ENCODE results near the gene KRT74.
"Not testable (repeated sequence)": the region's sequence is repeated elsewhere in the genome, so short reads cannot be mapped to it uniquely, and the experiment has no call there.

The KRT74 gene

GRCh38 chr12:52601671-52602070 is 28.0 kb upstream of the KRT74 start:
- Histone ChIP-seq H3K36me3 (ENCODE audit: control insufficient read depth, insufficient read depth, low read length, severe bottlenecking) (no peaks in the 10 kb centered on the region), H3K27me3 (replicated peaks; ENCODE audit: control insufficient read depth, insufficient read depth, low read length) (peaks cover 57% of the 10 kb centered on the region), H3K4me1 (ENCODE audit: control insufficient read depth, insufficient read depth, low read length) (no peaks in the 10 kb centered on the region), H3K9me3 (ENCODE audit: control insufficient read depth, low read length) (peaks cover 4% of the 10 kb centered on the region), H3K9ac (ENCODE audit: low read length) (no peak overlapping the region), H3K4me3 (ENCODE audit: low read length) (no peak overlapping the region)
- DNase-seq (ENCODE audit: low read depth) = no peak

GRCh38 chr12:52600941-52601481 is 27.4 kb upstream of the KRT74 start, which contains the start of gene KRT72:
KRT72 (minus strand) TSS chr12:52601463; CDS start chr12:52601452, 11 bp downstream.
- peaks cover 4% of the 10 kb centered on the region for H3K9me3 ChIP-seq (ENCODE audit: control insufficient read depth, low read length)
- H3K4me3 ChIP-seq (ENCODE audit: low read length) = no peak within 1 kb of the TSS
- H3K4me1 ChIP-seq (ENCODE audit: control insufficient read depth, insufficient read depth, low read length) = no peaks in the 10 kb centered on the region
- no peaks in the 10 kb centered on the region for H3K36me3 ChIP-seq (ENCODE audit: control insufficient read depth, insufficient read depth, low read length, severe bottlenecking)
- no peak within 1 kb of the TSS for H3K9ac ChIP-seq (ENCODE audit: low read length)
- peaks cover 51% of the 10 kb centered on the region for H3K27me3 ChIP-seq (replicated peaks; ENCODE audit: control insufficient read depth, insufficient read depth, low read length)
- DNase-seq (ENCODE audit: low read depth) = no peak

GRCh38 chr12:52600475-52600874 is 26.8 kb upstream of the KRT74 start:
- H3K27me3 ChIP-seq (replicated peaks; ENCODE audit: control insufficient read depth, insufficient read depth, low read length) = peaks cover 46% of the 10 kb centered on the region
- H3K36me3 ChIP-seq (ENCODE audit: control insufficient read depth, insufficient read depth, low read length, severe bottlenecking) = no peaks in the 10 kb centered on the region
- H3K9ac ChIP-seq (ENCODE audit: low read length) = no peak overlapping the region
- H3K9me3 ChIP-seq (ENCODE audit: control insufficient read depth, low read length) = peaks cover 4% of the 10 kb centered on the region
- no peak overlapping the region for H3K4me3 ChIP-seq (ENCODE audit: low read length)
- H3K4me1 ChIP-seq (ENCODE audit: control insufficient read depth, insufficient read depth, low read length) = no peaks in the 10 kb centered on the region
- no peak for DNase-seq (ENCODE audit: low read depth)

GRCh38 chr12:52600071-52600470 is 26.4 kb upstream of the KRT74 start:
- H3K4me1 ChIP-seq (ENCODE audit: control insufficient read depth, insufficient read depth, low read length) = no peaks in the 10 kb centered on the region
- no peak overlapping the region for H3K9ac ChIP-seq (ENCODE audit: low read length)
- DNase-seq (ENCODE audit: low read depth) = no peak
- peaks cover 4% of the 10 kb centered on the region for H3K9me3 ChIP-seq (ENCODE audit: control insufficient read depth, low read length)
- H3K4me3 ChIP-seq (ENCODE audit: low read length) = no peak overlapping the region
- H3K27me3 ChIP-seq (replicated peaks; ENCODE audit: control insufficient read depth, insufficient read depth, low read length) = peaks cover 43% of the 10 kb centered on the region
- no peaks in the 10 kb centered on the region for H3K36me3 ChIP-seq (ENCODE audit: control insufficient read depth, insufficient read depth, low read length, severe bottlenecking)

GRCh38 chr12:52598966-52599365 is 25.3 kb upstream of the KRT74 start:
- Histone ChIP-seq H3K9ac (ENCODE audit: low read length) (no peak overlapping the region), H3K9me3 (ENCODE audit: control insufficient read depth, low read length) (peaks cover 4% of the 10 kb centered on the region), H3K4me3 (ENCODE audit: low read length) (no peak overlapping the region), H3K27me3 (replicated peaks; ENCODE audit: control insufficient read depth, insufficient read depth, low read length) (peaks cover 37% of the 10 kb centered on the region), H3K4me1 (ENCODE audit: control insufficient read depth, insufficient read depth, low read length) (no peaks in the 10 kb centered on the region), H3K36me3 (ENCODE audit: control insufficient read depth, insufficient read depth, low read length, severe bottlenecking) (no peaks in the 10 kb centered on the region)
- DNase-seq (ENCODE audit: low read depth) = no peak

- H3K9ac ChIP-seq (ENCODE audit: low read length); DNase-seq (ENCODE audit: low read depth); H3K36me3 ChIP-seq (ENCODE audit: control insufficient read depth, insufficient read depth, low read length, severe bottlenecking); H3K4me1 ChIP-seq (ENCODE audit: control insufficient read depth, insufficient read depth, low read length); H3K4me3 ChIP-seq (ENCODE audit: low read length); H3K9me3 ChIP-seq (ENCODE audit: control insufficient read depth, low read length): not testable (repeated sequence)
- H3K27me3 ChIP-seq (replicated peaks; ENCODE audit: control insufficient read depth, insufficient read depth, low read length) = peaks cover 31% of the 10 kb centered on the region
Measured at GRCh38 chr12:52594237-52594636, 20.6 kb upstream of the KRT74 start.

- no peaks in the 10 kb centered on the region for H3K36me3 ChIP-seq (ENCODE audit: control insufficient read depth, insufficient read depth, low read length, severe bottlenecking)
- no peak for DNase-seq (ENCODE audit: low read depth)
- no peaks in the 10 kb centered on the region for H3K9me3 ChIP-seq (ENCODE audit: control insufficient read depth, low read length)
- H3K4me3 ChIP-seq (ENCODE audit: low read length) = no peak overlapping the region
- H3K27me3 ChIP-seq (replicated peaks; ENCODE audit: control insufficient read depth, insufficient read depth, low read length) = peaks cover 50% of the 10 kb centered on the region
- H3K9ac ChIP-seq (ENCODE audit: low read length) = no peak overlapping the region
- H3K4me1 ChIP-seq (ENCODE audit: control insufficient read depth, insufficient read depth, low read length) = no peaks in the 10 kb centered on the region
Measured at GRCh38 chr12:52591521-52591920, 17.9 kb upstream of the KRT74 start.

- Histone ChIP-seq H3K4me1 (ENCODE audit: control insufficient read depth, insufficient read depth, low read length) (no peaks in the 10 kb centered on the region), H3K4me3 (ENCODE audit: low read length) (no peak overlapping the region), H3K27me3 (replicated peaks; ENCODE audit: control insufficient read depth, insufficient read depth, low read length) (peaks cover 55% of the 10 kb centered on the region), H3K9me3 (ENCODE audit: control insufficient read depth, low read length) (no peaks in the 10 kb centered on the region), H3K36me3 (ENCODE audit: control insufficient read depth, insufficient read depth, low read length, severe bottlenecking) (no peaks in the 10 kb centered on the region), H3K9ac (ENCODE audit: low read length) (no peak overlapping the region)
- DNase-seq (ENCODE audit: low read depth) = no peak
Measured at GRCh38 chr12:52590021-52590420, 16.4 kb upstream of the KRT74 start.

GRCh38 chr12:52587563-52587962 is 13.9 kb upstream of the KRT74 start:
- Histone ChIP-seq H3K27me3 (replicated peaks; ENCODE audit: control insufficient read depth, insufficient read depth, low read length) (peaks cover 58% of the 10 kb centered on the region), H3K9me3 (ENCODE audit: control insufficient read depth, low read length) (no peaks in the 10 kb centered on the region), H3K9ac (ENCODE audit: low read length) (no peak overlapping the region), H3K4me1 (ENCODE audit: control insufficient read depth, insufficient read depth, low read length) (no peaks in the 10 kb centered on the region), H3K36me3 (ENCODE audit: control insufficient read depth, insufficient read depth, low read length, severe bottlenecking) (no peaks in the 10 kb centered on the region), H3K4me3 (ENCODE audit: low read length) (no peak overlapping the region)
- DNase-seq (ENCODE audit: low read depth) = no peak

- no peak overlapping the region for H3K4me3 ChIP-seq (ENCODE audit: low read length)
- no peaks in the 10 kb centered on the region for H3K36me3 ChIP-seq (ENCODE audit: control insufficient read depth, insufficient read depth, low read length, severe bottlenecking)
- H3K27me3 ChIP-seq (replicated peaks; ENCODE audit: control insufficient read depth, insufficient read depth, low read length) = peaks cover 45% of the 10 kb centered on the region
- H3K9me3 ChIP-seq (ENCODE audit: control insufficient read depth, low read length) = no peaks in the 10 kb centered on the region
- no peak for DNase-seq (ENCODE audit: low read depth)
- H3K9ac ChIP-seq (ENCODE audit: low read length) = no peak overlapping the region
- no peaks in the 10 kb centered on the region for H3K4me1 ChIP-seq (ENCODE audit: control insufficient read depth, insufficient read depth, low read length)
Measured at GRCh38 chr12:52585946-52586345, 12.3 kb upstream of the KRT74 start.

- Histone ChIP-seq H3K9ac (ENCODE audit: low read length) (no peak overlapping the region), H3K36me3 (ENCODE audit: control insufficient read depth, insufficient read depth, low read length, severe bottlenecking) (no peaks in the 10 kb centered on the region), H3K27me3 (replicated peaks; ENCODE audit: control insufficient read depth, insufficient read depth, low read length) (peaks cover 43% of the 10 kb centered on the region), H3K9me3 (ENCODE audit: control insufficient read depth, low read length) (no peaks in the 10 kb centered on the region), H3K4me3 (ENCODE audit: low read length) (no peak overlapping the region), H3K4me1 (ENCODE audit: control insufficient read depth, insufficient read depth, low read length) (no peaks in the 10 kb centered on the region)
- no peak for DNase-seq (ENCODE audit: low read depth)
Measured at GRCh38 chr12:52585066-52585465, 11.4 kb upstream of the KRT74 start.

GRCh38 chr12:52584156-52584682 is 10.6 kb upstream of the KRT74 start:
- Histone ChIP-seq H3K36me3 (ENCODE audit: control insufficient read depth, insufficient read depth, low read length, severe bottlenecking) (no peaks in the 10 kb centered on the region), H3K27me3 (replicated peaks; ENCODE audit: control insufficient read depth, insufficient read depth, low read length) (peaks cover 43% of the 10 kb centered on the region), H3K4me1 (ENCODE audit: control insufficient read depth, insufficient read depth, low read length) (no peaks in the 10 kb centered on the region), H3K4me3 (ENCODE audit: low read length) (no peak overlapping the region), H3K9me3 (ENCODE audit: control insufficient read depth, low read length) (no peaks in the 10 kb centered on the region), H3K9ac (ENCODE audit: low read length) (no peak overlapping the region)
- DNase-seq (ENCODE audit: low read depth) = no peak

All from adipocyte (in vitro differentiated cells).